GM20000 (cell line): ENCODE data around the gene KRT16.
"Not testable (repeated sequence)": the region's sequence is repeated elsewhere in the genome, so short reads cannot be mapped to it uniquely, and the experiment has no call there.

Experiments used
- DNase-seq: peaks from one replicate; pipeline ENCODE4 v3.0.0; 2012; ENCODE audit warnings: low spot score
- TF ChIP-seq, protein P1 (sequence below): IDR thresholded peaks from 2 replicates; pipeline ENCODE4 v1.5.1; 2012; ENCODE audit warnings: mild to moderate bottlenecking, control low read depth; ENCODE audit errors: extremely low read depth, missing control alignments

The KRT16 gene

DNA sequence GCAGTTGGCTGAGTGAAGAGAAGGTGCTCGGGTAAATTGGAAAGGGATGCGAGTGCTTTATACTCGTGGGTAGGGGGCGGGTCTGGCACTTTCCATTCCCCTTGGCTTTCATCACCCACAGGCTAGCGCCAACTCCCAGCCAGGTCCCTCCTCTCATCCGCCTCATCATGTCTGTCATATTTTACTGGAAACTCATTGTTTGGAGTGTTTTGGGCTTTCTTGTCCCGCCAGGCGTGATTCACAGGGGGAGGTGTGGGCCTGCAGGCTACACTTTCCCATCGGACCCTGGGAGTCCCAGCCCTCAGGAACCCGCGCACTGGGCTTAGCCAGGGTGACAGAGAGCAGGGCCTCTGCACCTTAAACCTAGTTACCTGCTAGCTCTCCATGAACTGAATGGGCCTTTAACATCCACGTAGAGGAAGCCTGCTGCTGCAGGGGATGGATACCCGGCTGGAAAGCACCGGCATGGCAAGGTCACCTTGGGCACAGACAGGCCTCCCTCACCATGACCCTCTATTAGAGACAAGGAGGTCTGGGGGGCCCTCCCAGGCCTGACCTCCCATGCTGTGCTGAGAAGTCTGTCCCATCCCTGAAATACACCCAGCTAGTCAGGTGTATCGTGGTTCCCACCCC lies 25.6 kb downstream of the KRT16 start, which contains the start of gene KRT14:
KRT14 (minus strand) TSS at position 33 of the 633 bp plus-strand sequence. CDS start 61 bp downstream, outside the sequence.
- no peak for DNase-seq
- TF ChIP-seq, protein P1, sequence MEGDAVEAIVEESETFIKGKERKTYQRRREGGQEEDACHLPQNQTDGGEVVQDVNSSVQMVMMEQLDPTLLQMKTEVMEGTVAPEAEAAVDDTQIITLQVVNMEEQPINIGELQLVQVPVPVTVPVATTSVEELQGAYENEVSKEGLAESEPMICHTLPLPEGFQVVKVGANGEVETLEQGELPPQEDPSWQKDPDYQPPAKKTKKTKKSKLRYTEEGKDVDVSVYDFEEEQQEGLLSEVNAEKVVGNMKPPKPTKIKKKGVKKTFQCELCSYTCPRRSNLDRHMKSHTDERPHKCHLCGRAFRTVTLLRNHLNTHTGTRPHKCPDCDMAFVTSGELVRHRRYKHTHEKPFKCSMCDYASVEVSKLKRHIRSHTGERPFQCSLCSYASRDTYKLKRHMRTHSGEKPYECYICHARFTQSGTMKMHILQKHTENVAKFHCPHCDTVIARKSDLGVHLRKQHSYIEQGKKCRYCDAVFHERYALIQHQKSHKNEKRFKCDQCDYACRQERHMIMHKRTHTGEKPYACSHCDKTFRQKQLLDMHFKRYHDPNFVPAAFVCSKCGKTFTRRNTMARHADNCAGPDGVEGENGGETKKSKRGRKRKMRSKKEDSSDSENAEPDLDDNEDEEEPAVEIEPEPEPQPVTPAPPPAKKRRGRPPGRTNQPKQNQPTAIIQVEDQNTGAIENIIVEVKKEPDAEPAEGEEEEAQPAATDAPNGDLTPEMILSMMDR, result no peak

DNA sequence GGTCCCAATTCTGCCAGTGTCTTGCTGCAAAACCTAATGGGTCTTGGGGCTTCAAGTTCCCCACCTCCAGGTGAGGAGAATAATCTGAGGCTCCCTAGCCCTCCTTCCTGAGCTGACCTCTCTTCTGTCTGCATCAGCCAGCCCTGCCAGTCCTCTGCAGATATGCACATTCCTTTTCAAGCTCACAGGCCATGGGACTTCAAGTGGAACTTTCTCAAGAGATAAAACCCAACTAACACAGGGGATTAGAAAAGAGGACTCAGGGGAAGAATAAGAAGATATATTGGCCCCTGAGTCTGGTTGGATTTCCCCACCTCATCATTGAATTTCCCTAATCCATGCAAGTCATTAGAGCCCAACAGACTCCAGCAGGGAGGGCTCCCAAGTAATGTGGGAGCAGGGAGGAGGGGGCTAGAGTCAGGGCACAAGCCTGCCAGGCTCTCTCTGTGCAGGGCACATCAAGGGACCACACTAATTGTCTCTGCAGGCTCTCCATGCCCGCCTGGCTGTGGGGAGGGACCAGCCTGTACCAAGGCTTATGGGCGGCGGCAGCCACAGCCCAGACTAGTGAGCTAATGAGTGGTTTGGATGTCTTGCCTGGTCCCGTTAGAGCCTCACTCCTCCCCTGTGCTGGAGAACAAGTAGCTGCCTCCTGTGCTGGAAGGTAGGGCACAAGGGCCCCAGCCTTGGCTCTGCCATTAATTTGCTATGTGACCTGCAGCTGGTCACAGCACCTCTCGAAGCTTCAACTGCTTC lies 27.1 kb downstream of the KRT16 start:
- TF ChIP-seq, protein P1, result no peak
- DNase-seq, result no peak

DNA sequence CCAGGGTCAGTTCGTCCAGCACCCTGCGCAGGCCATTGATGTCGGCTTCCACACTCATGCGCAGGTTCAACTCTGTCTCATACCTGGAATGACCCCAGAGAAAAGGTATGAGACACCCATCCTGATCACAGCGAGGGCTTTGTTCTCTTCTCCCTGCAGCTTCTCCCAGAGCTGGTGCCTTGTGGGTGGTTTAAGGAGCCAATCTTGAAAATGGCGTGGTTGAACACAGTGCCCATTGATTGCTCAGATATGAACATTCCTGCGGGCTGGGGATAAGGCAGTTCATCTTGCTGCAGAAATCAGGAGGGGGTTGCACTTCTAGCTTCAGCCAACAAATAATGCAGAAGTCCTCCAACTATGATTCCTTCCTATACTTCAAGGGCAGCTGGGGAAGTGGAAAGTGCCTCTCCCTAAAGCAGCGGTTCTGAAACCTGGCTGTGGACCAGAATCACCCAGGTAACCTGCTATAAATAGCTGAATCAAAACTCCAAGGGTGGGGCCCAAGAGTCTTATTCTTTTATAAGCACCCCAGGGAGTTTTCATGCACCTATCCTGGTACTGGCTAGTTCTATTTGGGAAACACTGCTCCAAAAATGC lies 28.1 kb downstream of the KRT16 start:
- DNase-seq, result not testable (repeated sequence)

DNA sequence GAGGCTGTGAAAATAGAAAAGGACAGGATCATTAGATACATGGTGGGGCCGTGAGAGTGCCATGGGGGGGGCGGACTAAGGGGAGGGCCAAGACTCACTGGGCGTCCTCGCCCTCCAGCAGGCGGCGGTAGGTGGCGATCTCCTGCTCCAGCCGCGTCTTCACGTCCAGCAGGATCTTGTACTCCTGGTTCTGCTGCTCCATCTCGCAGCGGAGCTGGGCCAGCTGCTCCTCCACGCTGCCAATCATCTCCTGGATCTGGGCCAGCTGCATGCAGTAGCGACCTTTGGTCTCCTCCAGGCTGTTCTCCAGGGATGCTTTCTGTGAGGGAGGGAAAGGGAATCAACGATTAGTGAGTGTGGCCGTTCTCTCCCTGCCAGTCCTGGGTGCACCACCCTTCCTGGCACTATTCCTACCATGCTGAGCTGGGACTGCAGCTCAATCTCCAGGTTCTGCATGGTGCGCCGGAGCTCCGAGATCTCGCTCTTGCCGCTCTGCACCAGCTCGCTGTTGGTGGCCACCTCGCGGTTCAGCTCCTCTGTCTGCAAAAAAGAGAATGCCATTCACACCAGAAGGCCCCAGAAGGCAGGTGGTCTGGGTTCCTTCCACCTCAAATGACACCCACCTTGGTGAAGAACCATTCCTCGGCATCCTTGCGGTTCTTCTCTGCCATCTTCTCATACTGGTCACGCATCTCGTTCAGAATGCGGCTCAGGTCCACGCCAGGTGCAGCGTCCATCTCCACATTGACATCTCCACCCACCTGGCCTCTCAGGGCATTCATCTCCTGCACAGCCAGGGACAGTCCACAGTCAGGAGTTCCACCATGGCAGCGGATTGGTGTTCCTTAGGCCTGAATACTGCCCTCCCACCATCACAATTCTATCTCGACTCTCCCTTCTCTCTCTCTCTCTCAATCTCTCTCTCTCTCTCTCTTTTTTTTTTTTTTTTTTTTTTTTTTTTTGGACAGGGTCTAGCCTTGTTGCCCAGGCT lies 29.1 kb downstream of the KRT16 start:
- TF ChIP-seq, protein P1, result no peak

DNA sequence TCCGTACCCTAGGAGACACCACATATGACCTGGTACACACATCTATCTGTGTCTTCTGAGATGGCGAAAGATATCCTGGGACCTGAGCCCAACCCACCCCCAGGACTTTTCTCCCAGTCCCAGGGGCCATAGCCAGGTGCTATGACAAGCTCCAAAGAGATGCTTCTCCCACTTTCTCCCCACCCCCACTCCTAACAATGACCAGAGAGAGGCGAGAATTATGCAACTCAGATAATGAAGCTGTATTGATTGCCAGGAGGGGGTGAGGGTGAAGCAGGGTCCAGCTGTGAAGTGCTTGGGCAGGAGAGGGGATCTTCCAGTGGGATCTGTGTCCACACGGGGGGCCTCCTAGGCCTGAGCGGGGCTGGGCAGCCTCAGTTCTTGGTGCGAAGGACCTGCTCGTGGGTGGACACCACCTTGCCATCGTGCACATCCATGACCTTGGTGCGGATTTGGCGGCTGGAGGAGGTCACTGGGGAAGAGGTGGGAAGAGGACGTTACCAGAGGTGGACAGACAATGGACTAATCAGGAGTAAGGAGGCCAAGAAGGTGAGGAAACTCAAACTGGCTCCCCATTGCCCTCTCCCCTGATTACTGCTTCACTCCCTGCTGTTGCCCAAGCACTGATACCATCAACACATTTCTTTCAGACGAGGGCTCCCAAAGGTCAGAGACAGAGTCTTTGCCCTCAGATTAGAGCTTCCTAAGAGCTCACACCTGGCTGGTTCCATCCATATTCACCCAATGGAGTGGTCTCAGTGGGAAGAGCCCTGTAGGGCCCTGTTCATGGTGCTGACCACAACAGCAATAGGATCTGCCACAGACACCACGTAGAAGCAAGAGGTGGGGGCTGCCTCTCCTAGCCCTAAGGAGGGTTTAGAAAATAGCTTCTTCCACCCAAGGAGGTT lies 30.3 kb downstream of the KRT16 start:
- DNase-seq, result not testable (repeated sequence)

More for the DNA sequence above, 29.1 kb downstream of the KRT16 start:
- no peak for DNase-seq

DNA sequence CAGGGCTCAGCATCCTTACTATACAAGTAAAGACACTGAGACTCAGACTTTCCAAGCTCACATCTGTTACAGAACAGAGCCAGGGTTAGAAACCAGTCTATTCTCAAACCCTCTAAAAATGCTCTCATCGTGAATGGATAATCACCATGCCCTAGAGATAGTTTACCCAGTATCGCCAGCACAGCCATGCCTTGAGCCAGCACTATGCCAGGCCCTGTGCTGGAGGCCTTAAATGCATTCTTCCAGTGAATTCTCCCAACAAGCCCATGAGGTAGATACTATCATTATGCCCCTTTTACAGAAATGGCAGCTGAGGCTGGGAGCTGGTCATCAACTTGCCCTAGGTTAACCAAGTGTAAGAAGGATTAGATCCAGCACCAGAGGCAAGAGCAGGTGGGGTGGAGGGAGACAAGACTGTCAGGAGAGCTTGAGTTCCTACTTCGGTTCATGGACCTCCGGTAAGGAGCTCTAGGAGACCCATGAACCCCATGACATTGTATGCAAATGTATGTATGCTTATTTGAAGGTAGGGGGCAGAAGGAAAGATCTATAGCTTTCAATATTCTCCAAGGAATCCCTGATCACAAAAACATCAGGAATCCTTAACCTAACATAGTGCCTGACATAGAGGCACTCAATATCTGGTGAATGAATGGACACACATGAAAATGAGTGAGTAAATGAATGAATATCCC lies 31.1 kb downstream of the KRT16 start:
- TF ChIP-seq, protein P1, result no peak
- DNase-seq, result no peak

DNA sequence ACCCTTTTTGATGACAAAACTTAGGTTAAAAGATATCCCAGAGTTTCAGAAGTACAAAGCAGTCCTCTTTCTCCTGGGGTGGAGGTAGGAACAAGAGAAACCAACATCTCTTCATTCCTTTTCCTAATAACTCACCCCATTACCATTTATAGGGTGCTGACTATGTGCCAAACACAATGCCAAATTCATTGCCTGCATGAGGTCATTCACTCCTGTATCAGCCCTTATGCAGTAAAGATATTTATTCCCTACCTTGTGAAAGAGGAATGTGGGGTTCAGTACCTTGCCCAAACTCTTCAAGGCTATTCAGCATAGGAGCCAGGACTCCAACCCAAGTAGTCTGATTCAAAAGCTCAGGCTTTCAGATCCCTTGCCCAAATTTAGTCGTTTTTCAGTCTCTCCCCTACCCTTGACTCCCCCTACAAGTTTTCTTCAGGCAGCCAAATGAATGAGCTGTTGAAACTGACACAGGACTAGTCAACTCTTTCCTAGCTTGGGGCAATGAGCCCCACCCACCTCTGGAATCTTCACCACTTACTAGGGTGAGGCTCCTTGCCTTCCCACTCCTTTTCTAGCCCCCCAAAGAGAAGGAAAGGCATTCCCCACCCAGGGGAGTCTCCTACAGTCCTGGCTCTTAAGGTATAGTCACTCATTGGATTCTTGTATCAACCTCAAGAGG lies 31.7 kb downstream of the KRT16 start:
- no peak for DNase-seq
- TF ChIP-seq, protein P1, result no peak
